Muscle layer of colon (tissue), 2 donors: ENCODE measurements around the gene SPATA6L.

ENCODE experiments used
- H3K27ac ChIP-seq: one replicate; pipeline ENCODE4 v1.7.0; 2013; ENCODE audit warnings: low read depth, mild to moderate bottlenecking, low read length, moderate library complexity
- H3K27me3 ChIP-seq, 2 donors: one replicate each; pipeline ENCODE4 v1.7.0; 2013; ENCODE audit warnings: low read length in 2 of 2, mild to moderate bottlenecking in 2 of 2; ENCODE audit not compliant: insufficient read depth in 2 of 2, control insufficient read depth in 1 of 2
- H3K36me3 ChIP-seq: one replicate; pipeline ENCODE4 v1.7.0; 2013; ENCODE audit warnings: mild to moderate bottlenecking, low read length; ENCODE audit not compliant: insufficient read depth
- H3K4me1 ChIP-seq: one replicate; pipeline ENCODE4 v1.7.0; 2013; ENCODE audit warnings: mild to moderate bottlenecking, low read length; ENCODE audit not compliant: insufficient read depth
- H3K4me3 ChIP-seq, 2 donors: one replicate each; pipeline ENCODE4 v1.7.0; 2013; ENCODE audit warnings: low read length in 2 of 2, low read depth in 1 of 2, mild to moderate bottlenecking in 1 of 2, moderate library complexity in 1 of 2
- H3K9ac ChIP-seq: one replicate; pipeline ENCODE4 v1.7.0; 2013; ENCODE audit warnings: low read length
- H3K9me3 ChIP-seq: one replicate; pipeline ENCODE4 v1.7.0; 2013; ENCODE audit warnings: mild to moderate bottlenecking, low read length
- donor health status: abdominal sarcoma.
- donor health status: Adenocarcinoma of cecum.

Gene SPATA6L

GRCh38 chr9:4666042-4666699 lies at the start of gene SPATA6L:
SPATA6L (minus strand) TSS chr9:4666480; CDS start chr9:4666250, 230 bp downstream.
- Histone ChIP-seq H3K27ac (peak within 1 kb of the TSS; percentile 39), H3K9me3 (no peaks in the 10 kb centered on the region), H3K4me1 (peaks cover 35% of the 10 kb centered on the region), H3K4me3 (peak within 1 kb of the TSS; percentile 44 to 61), H3K27me3 (no peaks in the 10 kb centered on the region), H3K36me3 (no peaks in the 10 kb centered on the region), H3K9ac (peak within 1 kb of the TSS; percentile 60)

GRCh38 chr9:4714266-4715016 lies 48.2 kb upstream of the SPATA6L start:
- Histone ChIP-seq H3K36me3 (peaks cover 54% of the 10 kb centered on the region), H3K27ac (no peak overlapping the region), H3K4me1 (no peaks in the 10 kb centered on the region), H3K9me3 (no peaks in the 10 kb centered on the region), H3K27me3 (no peaks in the 10 kb centered on the region), H3K9ac (no peak overlapping the region), H3K4me3 (no peak overlapping the region)

- H3K36me3 ChIP-seq: peaks cover 49% of the 10 kb centered on the region
- H3K27ac ChIP-seq: no peak overlapping the region
- no peak overlapping the region for H3K9ac ChIP-seq
- no peaks in the 10 kb centered on the region for H3K27me3 ChIP-seq
- no peaks in the 10 kb centered on the region for H3K4me1 ChIP-seq
- no peak overlapping the region for H3K4me3 ChIP-seq
- no peaks in the 10 kb centered on the region for H3K9me3 ChIP-seq
These were observed 47.6 kb upstream of the SPATA6L start for GRCh38 chr9:4713849-4714248.

GRCh38 chr9:4709380-4709779 lies 43.1 kb upstream of the SPATA6L start:
- H3K27ac ChIP-seq: no peak overlapping the region
- H3K9ac ChIP-seq: no peak overlapping the region

GRCh38 chr9:4706971-4707622 lies 40.8 kb upstream of the SPATA6L start:
- no peaks in the 10 kb centered on the region for H3K27me3 ChIP-seq
- no peak overlapping the region for H3K9ac ChIP-seq
- H3K4me3 ChIP-seq: no peak overlapping the region
- peaks cover 11% of the 10 kb centered on the region for H3K36me3 ChIP-seq
- H3K27ac ChIP-seq: no peak overlapping the region
- H3K9me3 ChIP-seq: no peaks in the 10 kb centered on the region
- no peaks in the 10 kb centered on the region for H3K4me1 ChIP-seq

More at GRCh38 chr9:4709380-4709779, 43.1 kb upstream of the SPATA6L start:
- Histone ChIP-seq H3K9me3 (no peaks in the 10 kb centered on the region), H3K4me3 (no peak overlapping the region), H3K27me3 (no peaks in the 10 kb centered on the region), H3K4me1 (no peaks in the 10 kb centered on the region), H3K36me3 (peaks cover 8% of the 10 kb centered on the region)

- no peaks in the 10 kb centered on the region for H3K27me3 ChIP-seq
- no peak overlapping the region for H3K4me3 ChIP-seq
- H3K4me1 ChIP-seq: no peaks in the 10 kb centered on the region
- H3K36me3 ChIP-seq: peaks cover 16% of the 10 kb centered on the region
- no peak overlapping the region for H3K9ac ChIP-seq
- H3K9me3 ChIP-seq: no peaks in the 10 kb centered on the region
- H3K27ac ChIP-seq: no peak overlapping the region
These were observed 39.7 kb upstream of the SPATA6L start for GRCh38 chr9:4706021-4706420.

GRCh38 chr9:4704129-4704528 lies 37.8 kb upstream of the SPATA6L start:
- no peaks in the 10 kb centered on the region for H3K9me3 ChIP-seq
- no peak overlapping the region for H3K4me3 ChIP-seq
- no peak overlapping the region for H3K9ac ChIP-seq
- H3K4me1 ChIP-seq: no peaks in the 10 kb centered on the region
- no peak overlapping the region for H3K27ac ChIP-seq
- peaks cover 23% of the 10 kb centered on the region for H3K36me3 ChIP-seq
- H3K27me3 ChIP-seq: no peaks in the 10 kb centered on the region

GRCh38 chr9:4701526-4701925 lies 35.2 kb upstream of the SPATA6L start:
- Histone ChIP-seq H3K9me3 (no peaks in the 10 kb centered on the region), H3K4me3 (no peak overlapping the region), H3K27ac (no peak overlapping the region), H3K9ac (no peak overlapping the region), H3K27me3 (no peaks in the 10 kb centered on the region), H3K36me3 (peaks cover 35% of the 10 kb centered on the region), H3K4me1 (no peaks in the 10 kb centered on the region)

- Histone ChIP-seq H3K9ac (no peak overlapping the region), H3K27ac (no peak overlapping the region), H3K9me3 (no peaks in the 10 kb centered on the region), H3K27me3 (no peaks in the 10 kb centered on the region), H3K4me3 (no peak overlapping the region), H3K4me1 (no peaks in the 10 kb centered on the region), H3K36me3 (peaks cover 35% of the 10 kb centered on the region)
These were observed 34.7 kb upstream of the SPATA6L start for GRCh38 chr9:4700932-4701331.

GRCh38 chr9:4700091-4700490 lies 33.8 kb upstream of the SPATA6L start:
- H3K4me3 ChIP-seq: no peak overlapping the region
- no peaks in the 10 kb centered on the region for H3K9me3 ChIP-seq
- no peak overlapping the region for H3K9ac ChIP-seq
- peaks cover 36% of the 10 kb centered on the region for H3K36me3 ChIP-seq
- no peaks in the 10 kb centered on the region for H3K4me1 ChIP-seq
- H3K27me3 ChIP-seq: no peaks in the 10 kb centered on the region
- H3K27ac ChIP-seq: no peak overlapping the region

- no peak overlapping the region for H3K9ac ChIP-seq
- no peak overlapping the region for H3K27ac ChIP-seq
- peaks cover 11% of the 10 kb centered on the region for H3K4me1 ChIP-seq
- no peaks in the 10 kb centered on the region for H3K9me3 ChIP-seq
- peaks cover 28% of the 10 kb centered on the region for H3K36me3 ChIP-seq
- no peaks in the 10 kb centered on the region for H3K27me3 ChIP-seq
- H3K4me3 ChIP-seq: no peak overlapping the region
These were observed 25.5 kb upstream of the SPATA6L start for GRCh38 chr9:4691795-4692194.
